MM.1S (cell line): ENCODE measurements around the gene BSN.

Source experiments
- CTCF ChIP-seq: fragments of 300-600 bp; sonication (generic); IDR thresholded peaks from 2 replicates; pipeline ENCODE4 v1.5.1; 2016; ENCODE audit warnings: antibody characterized with exemption, low read length, mixed read lengths
- EZH2 ChIP-seq: fragments of 300-600 bp; sonication (generic); optimal IDR thresholded peaks from 2 replicates; pipeline ENCODE3; 2017; ENCODE audit warnings: low read depth, mild to moderate bottlenecking, antibody characterized with exemption, low read length, mixed read lengths

GRCh38 chr3:49536875-49537533 lies 17.3 kb upstream of the BSN start:
- no peak for TF ChIP-seq CTCF
- TF ChIP-seq EZH2: no peak
